Fibroblast of peridontal ligament (primary cell): ENCODE measurements around the gene COL11A1.

Experiments used
- DNase-seq: peaks from one replicate; pipeline ENCODE4 v3.0.0-alpha.2; 2010; ENCODE audit errors: extremely low read depth

COL11A1 gene

GRCh38 chr1:102901996-102902395 is 206.3 kb downstream of the COL11A1 start:
- peak; percentile 7 for DNase-seq

GRCh38 chr1:102899935-102900334 is 208.4 kb downstream of the COL11A1 start:
- DNase-seq, result no peak

DNA sequence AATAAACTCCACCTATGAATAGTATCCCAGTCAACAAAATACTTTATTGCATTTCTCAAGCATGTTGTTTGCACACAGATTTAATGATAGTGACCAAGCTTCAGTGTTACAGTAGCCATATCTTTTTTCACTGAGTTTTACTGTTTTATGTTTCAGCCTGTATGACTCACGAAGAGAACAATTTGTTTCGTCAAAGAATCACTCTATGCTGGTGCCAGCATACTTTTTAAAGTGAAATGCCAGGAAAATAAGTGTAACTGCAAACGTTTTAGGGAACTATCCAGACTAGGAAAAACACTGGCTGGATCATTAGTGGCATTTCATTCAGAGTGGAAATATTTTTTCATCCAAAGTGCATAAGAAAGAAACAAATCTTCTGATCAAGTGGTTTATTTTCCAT is 210.8 kb downstream of the COL11A1 start:
- peak; percentile 90 for DNase-seq

GRCh38 chr1:102896771-102897170 is 211.6 kb downstream of the COL11A1 start:
- no peak for DNase-seq

DNA sequence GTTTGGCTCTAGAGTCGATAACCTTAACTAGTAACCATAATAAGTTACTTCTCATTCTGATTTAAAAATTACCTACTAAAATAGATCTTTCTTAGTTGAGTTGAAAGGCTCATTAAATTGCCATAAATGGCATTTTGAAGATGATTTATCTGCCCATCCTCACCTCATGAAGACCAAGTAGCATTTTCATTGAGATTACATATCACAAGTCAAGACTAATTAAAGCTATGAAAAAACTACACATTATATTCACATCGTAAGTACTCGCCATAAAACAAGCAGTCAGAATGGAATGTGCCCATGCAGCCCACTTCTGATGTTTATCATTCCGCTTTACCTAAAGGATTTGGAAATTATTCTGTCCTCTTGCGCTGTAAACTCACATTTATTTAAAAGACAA is 212.0 kb downstream of the COL11A1 start:
- no peak for DNase-seq

DNA sequence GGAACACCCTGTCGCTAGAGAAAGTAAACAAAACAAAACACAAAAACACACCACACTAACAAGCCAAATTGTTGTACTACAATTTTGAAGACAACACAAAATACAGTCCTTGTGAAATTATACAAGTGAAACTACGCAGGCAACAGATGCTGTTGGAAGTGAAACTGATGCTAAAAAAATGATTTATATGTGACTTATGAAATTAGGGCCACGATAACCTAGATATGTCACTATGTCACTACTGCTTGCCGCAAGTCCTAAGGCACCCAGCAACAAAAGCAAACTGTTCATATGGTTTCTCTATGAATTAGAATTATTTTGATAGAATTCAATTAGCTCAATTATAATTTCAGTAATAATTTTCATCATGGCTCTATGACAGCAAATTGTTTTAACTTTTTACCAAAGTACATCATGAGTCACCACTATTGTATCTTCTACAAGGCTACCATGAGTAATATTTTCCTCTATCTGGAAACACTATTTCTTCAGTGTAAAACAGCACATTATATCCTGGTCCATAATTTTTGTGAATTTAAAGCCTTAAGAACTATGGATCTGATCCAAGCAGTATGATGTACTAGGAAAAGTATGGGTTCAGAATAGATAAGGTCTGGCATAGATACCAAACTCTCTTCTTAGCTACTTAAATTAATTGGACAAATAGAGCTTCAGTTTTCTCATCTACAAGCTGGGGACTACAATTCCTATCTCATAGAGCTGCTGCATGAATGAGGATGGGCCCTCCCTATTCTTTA is 216.3 kb downstream of the COL11A1 start:
- DNase-seq, result peak; percentile 79

- no peak for DNase-seq
Observed at GRCh38 chr1:102886638-102887037, 221.7 kb downstream of the COL11A1 start.

DNA sequence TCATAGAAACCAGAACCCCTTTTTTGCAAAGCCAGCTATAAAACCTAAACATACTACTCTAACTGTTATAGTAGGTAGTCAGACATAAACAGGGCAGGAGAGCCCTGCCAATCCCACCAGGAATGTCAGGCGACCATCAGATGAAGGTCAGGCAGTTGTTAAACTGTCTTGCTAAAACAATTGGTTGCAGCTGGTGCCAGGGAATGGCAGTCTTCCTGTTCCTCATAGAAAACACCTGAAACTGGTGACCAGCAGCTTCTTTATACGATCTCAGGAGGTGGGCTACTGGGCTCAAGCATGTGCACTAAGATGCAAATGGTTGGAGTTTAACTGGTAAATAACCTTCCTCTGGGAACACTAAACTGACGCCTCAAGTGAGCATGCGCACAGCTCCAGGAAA is 224.1 kb downstream of the COL11A1 start:
- no peak for DNase-seq

DNA sequence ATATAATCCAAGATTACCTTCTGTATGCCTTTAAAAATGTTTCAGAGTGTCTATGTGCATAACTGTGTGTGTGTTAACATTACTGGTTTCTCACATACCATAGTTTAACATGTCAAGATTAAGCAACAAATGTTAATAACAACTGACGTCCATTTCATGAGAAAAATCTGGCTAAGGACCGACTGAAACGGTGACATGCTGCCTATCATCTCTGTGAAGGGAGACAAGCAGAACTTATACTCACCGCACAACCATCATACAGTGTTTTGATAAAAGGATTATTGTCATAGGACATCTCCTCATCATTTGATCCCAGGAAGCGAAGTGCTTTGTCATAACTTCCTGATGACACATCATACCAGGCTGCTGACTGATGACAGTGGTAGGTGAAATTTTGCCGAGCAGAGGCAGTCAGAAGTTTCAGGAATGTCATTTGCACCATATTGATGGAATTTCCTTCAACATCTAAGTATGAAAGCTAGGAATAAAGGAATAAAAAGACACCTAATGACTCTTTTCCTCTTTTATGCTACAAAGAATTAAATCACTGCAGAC is 228.8 kb downstream of the COL11A1 start:
- peak; percentile 75 for DNase-seq

GRCh38 chr1:102875756-102876155 is 232.6 kb downstream of the COL11A1 start:
- DNase-seq, result no peak

GRCh38 chr1:102872526-102872925 is 235.8 kb downstream of the COL11A1 start:
- DNase-seq, result no peak

GRCh38 chr1:102872097-102872496 is 236.2 kb downstream of the COL11A1 start:
- DNase-seq, result no peak

GRCh38 chr1:102863704-102864103 is 244.6 kb downstream of the COL11A1 start:
- DNase-seq, result no peak

- no peak for DNase-seq
Observed at GRCh38 chr1:102861247-102861646, 247.1 kb downstream of the COL11A1 start.

DNA sequence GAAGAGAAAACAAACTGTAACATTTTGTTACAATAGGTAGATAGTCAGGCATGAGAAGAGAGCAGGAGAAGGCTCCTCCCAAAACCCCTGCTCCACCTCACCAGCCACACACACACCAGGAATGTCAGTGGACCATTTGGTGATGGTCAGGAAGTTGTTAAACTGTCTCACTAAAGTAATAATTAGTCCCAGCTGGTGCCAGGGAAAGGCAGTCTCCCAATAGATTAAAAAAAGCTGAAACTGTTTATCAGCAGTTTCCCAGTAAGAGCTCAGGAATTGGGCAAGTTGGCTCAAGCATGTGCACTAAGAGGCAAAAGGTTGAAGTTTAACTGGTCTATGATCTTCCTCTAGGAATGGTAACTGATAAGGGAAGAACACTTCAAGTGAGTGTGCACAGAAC is 249.6 kb downstream of the COL11A1 start:
- DNase-seq, result peak; percentile 74

DNA sequence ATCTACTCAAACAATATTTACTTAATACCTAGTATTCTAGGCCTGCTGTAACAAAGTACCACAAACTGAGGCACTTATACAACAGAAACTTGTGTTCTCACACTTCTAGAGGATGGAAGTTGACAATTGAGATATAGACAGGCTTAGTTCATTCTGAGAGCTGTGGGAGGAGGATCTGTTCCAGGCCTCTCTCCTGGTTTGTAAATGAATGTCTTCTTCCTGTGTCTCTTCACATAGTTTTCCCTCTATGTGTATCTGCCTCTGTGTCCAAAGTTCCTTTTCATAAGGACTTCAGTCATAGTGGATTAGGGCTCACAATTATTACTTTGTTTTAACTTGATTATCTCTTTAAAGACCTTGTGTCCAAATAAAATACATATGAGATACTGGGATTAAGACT is 251.1 kb downstream of the COL11A1 start:
- no peak for DNase-seq

DNA sequence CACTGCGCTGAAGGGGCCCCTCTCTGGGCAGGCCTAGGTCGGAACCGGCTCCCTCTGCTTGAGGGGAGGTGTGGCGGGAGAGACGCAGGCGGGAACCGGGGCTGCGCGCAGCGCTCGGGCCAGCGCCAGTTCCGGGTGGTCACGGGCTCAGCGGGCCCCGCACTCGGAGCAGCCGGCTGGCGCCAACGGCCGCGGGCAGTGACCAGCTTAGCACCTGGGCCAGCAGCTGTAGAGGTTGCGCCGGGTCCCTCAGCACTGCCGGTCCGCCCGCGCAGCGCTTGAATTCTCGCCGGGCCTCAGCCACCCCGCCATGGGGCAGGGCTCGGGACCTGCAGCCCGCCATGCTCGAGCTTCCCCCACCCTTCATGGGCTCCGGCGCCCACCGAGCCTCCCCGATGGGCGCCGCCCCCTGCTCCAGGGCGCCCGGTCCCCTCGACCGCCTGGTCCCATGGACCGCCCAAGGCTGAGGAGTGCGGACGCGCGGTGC is 254.6 kb downstream of the COL11A1 start:
- no peak for DNase-seq

DNA sequence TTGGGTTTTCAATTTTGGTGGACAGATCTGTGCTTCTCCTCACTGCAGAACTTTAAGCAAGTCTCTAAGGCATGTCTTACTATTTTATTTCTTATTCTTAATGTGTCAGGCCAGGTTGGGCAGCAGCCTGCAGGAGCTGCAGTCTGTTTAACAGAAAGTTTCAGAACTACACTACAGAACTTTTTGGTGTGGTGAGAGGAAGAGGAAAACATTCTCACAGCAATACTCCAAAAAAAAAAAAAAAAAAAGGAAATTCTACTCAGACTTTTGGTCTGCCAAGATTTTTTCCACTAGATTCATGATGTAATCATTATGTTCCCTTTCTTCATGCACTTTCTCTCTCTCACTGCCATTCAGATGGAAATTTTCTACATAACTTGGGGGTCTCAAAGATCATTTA is 255.2 kb downstream of the COL11A1 start:
- DNase-seq, result peak; percentile 45

DNA sequence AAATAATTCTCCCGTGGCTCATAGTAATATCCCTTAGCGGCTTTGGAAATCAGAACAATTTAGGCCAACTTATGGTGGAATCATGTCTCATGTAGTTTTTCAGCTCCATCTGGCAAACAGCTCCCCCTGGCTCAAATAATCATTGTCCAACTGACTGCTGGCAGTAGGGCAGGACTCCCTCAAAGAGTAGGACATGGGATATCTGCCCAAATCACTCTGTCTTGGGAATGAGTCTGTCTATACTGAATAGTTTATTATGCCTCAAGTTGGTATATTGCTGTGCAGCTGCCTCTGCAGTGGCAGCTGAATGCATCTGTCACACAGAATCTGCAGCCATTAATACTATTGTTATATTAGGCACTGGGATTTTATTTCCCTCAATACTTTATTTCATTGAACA is 255.7 kb downstream of the COL11A1 start:
- DNase-seq, result peak; percentile 26

DNA sequence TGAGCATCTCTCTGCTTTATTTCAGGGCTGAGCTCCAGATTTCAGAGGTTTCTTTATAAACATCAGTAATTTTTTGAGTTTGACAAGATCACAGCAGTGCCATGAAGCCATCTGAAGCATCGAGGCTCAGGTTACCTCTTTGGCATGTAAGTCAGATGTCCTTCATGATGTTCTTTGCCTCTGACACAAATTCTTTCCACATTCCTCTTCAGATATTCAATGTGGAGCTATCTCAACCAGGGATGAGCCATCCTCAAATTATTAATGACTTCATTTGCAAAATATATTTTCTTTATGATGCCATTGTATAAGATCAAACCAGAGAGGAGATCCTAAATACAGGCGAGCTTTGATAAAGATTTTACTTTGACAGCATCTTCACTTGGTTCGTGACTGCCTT is 256.7 kb downstream of the COL11A1 start:
- DNase-seq, result no peak

- no peak for DNase-seq
Observed at GRCh38 chr1:102842606-102843005, 265.7 kb downstream of the COL11A1 start.

GRCh38 chr1:102840741-102841140 is 267.6 kb downstream of the COL11A1 start:
- DNase-seq, result no peak

GRCh38 chr1:102838016-102838415 is 270.3 kb downstream of the COL11A1 start:
- DNase-seq, result no peak

DNA sequence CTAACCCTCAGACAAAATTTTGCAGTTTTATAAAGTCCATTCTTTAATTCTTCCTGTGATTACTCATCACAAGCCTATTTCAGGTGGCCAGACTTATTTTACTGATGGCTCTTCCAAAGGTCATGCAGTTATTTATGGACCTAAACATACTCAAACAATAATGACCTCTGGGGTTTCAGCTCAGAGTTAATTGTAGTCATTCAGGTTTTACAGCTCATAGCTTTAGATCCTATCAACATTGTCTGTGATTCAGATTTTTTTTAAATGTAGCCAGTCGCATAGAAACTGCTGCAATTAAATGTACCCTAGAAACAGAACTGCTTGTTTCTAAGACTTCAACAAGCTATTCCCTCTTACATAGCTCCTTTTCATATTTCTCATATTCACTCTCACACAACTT is 270.8 kb downstream of the COL11A1 start:
- no peak for DNase-seq
